GM18508 (cell line): ENCODE data around the gene NEDD9.

Source experiments
- ATAC-seq: cut with Tn5 transposase; IDR thresholded peaks from one replicate; pipeline ENCODE4 v1.9.1; 2021; ENCODE audit warnings: moderate number of reproducible peaks; ENCODE audit not compliant: insufficient read depth, unreplicated experiment

Gene NEDD9

DNA sequence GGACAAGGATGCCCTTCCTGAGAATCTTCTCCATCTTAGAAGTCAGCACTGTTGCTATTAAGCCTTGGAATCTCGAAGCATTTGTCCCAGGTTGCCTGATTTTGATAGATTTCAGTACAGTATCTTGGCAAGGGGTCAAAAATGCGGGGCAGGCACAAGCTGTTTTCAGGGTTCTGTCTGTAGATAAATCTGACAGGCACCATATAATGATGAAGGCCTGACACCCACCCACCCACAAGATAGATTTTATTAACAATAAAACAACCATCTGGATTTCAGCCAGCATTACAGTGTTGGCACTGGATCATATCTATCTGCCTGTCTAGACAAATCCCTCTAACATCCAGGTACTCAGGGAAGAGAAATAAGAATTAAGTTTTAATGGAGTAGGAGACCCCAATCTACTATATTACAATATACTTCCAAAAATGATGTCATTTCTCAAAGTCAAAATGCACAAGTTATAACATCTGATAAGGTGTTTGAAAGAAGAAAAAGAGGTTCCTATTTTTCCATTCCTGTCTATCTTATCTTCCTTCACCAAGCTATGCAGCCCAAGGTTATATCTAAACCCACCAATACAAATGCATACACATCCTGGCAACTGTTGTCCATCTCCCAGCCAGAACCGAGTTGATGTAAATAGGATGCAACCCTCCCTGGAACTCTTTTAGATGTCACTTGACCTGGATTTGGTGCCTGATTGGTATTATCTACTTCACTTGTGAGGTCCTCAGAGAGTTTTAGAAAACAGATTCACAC lies 10.7 kb downstream of the NEDD9 start:
- no peak for ATAC-seq

DNA sequence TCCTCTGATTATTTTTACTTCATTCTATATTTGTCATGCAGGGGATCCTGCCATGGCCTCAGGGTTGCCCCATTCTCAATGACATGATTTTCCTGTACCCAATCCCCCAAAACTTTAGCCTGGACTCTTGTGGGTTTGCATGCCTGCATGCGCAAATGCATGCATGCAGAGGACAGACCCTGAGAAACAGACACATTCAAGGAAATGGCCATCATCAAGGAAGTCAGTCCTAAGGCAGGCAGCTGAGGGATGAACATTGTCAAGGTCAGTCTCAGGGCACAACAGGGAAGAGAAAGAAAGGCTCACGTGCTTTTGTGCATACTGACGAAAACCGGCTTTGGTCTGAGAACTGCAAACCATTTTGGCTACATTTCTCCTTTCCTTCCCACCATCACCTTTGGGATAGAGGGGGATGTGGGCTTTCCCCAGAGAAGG lies 13.1 kb downstream of the NEDD9 start:
- ATAC-seq = no peak

DNA sequence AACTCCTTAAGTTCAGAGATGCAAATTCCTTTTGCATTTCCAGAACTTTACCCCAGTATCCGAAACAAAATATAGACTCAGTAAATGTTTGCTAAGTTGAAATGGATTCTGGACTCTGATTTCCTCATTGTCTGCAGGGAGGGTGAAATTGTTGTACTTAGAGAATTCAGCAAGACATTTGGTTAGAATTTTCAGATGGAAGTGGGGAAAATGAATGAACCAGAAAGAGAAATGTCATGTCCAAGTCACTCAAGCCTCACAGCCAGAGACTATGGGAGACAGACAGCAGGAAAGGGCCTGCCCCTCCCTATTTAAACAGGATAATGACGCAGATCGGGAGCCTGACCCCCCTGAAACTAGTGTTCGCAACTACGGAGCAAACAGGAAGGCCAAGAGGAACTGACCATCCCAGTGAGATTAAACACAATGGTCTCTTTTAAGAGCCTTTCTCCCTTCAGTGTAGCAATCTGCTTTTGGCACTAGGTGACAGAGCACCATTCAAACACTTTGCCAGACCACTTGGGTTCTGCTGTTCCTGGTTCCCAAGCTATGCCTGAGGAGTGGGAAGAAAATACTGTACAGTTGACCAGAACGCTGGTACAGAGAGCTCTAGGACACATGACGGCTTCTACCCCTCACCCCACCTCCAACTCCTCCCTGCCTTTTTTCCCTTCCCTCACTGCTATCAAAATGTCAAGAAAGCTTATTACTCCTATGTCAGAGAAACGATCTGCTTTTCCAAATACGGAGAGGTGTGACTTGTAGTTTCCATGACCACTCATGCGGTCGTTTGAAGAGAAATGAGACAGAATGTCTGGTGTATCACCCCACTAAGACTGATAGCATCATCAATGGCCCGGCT lies 13.7 kb downstream of the NEDD9 start:
- no peak for ATAC-seq

DNA sequence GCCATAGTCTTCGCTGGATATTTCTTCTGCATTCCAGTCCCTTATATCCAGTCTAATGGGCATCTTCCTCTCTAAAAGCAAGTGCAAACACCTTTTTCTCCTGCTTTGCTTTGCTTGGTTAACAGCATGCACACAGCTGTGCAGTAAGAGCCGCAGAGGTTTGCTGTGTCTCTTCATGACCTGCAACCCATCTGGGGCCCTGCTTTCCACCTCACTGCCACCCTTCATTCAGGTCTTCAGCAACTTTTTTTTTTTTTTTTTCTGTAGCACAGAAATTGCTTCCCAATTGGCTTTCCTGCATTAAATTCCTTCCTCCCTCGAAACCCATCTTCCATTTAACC lies 14.4 kb downstream of the NEDD9 start:
- ATAC-seq = no peak

DNA sequence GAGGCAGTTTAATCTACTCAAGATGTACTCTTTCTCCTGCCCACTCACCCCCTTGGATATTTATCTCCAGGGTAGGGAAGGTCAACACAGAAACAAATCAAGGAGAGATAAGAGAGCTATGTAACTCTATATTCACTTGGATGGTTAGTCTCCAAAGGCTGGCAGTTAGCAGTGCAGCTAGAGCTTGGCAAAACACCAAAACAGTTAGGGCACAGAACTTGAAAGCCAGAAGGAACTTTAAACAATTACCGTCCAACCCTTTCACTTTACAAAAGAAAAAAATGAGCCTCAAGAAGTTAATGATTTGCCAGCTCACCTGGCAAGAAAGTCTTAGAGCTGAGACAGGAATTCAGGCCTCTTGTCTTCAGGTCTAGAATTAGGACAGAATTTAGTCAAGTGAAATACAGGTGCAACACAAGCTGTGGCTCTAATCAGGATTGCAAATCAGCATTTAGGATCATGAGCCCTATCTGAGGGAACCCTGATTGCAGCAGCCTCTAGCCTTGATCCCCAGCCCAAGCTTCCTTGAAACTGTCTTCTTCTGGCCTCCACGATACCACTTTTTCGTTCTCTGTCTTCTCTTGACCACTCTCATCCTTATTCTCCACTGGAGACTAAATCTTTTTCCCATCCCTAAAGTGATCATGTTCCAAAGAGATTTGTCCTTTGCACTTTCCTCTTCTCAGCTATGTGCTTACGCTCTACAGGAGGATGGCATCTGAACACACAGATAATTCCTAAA lies 14.9 kb downstream of the NEDD9 start:
- ATAC-seq = peak; percentile 64

DNA sequence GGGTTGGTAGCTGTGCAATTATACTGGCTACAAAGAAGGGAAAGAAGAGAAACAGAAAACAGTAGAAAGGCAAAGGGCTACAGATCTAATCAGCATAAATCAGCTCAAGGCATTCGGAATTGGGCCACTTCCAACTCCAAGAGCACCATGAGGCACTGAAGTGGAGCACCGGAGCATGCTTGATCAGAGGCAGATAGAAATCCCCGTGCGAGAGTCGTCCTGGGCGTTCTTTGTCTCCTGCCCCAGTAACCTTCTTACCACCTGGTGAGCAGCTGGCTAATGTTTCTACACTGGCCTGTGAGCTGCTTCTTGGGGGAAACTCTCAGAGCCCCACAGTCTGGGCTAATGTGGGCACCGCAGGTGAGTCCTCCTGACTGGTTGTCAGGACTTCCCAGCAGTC lies 16.7 kb downstream of the NEDD9 start:
- ATAC-seq = no peak

DNA sequence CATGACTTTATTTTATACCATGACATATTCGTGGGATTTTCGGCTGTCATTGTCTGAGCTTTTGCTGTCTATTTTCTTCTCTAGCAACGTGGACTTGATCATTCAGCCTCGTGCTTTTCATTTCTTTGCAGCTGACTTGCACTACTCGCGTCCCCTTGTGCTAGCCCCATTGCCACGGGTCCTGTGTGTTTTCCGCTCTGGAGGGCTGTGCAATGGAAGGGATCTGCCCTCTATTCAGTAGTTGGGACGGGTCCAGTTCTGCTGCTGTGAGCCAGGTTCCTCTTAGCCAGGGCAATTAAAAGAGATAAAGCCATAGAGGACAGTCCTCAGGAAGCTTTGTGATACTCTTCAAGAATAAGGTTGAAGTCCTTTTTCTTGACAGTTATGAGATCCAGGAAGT lies 17.6 kb downstream of the NEDD9 start:
- ATAC-seq = no peak

DNA sequence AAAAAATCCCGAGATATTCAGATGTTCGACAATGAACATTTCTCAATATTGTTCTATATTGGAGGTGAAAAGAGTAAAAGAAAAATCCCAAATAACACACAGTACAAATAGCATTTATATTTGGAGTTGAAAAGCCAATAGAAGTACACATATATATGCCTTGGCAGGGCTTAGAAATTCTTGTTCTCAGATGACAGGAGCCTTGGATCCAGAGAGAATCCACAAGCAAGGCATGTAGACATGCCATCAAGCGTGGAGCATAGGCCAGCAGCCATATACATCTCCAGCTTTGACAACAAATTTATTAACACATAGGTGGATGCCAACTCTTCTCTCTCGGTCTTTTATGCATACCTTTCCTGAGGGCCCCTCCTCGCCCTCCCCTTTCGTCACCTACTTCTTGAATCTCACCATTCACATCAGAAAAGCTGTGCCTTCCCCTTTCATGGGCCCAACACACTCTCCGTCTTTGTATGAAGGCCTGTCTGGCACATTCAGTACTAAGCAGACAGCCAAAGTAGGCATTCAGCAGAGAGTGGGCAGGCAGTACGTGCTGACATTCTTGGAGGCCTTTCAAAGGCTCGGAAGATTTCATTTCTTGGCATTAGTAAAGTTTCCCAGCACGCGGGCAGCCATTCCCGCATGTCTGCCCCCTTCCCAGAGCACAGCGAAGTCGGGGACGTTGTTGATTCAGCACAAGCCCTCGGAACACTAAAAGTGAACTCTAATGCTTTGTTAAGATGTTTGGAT lies 18.2 kb downstream of the NEDD9 start:
- ATAC-seq = no peak

DNA sequence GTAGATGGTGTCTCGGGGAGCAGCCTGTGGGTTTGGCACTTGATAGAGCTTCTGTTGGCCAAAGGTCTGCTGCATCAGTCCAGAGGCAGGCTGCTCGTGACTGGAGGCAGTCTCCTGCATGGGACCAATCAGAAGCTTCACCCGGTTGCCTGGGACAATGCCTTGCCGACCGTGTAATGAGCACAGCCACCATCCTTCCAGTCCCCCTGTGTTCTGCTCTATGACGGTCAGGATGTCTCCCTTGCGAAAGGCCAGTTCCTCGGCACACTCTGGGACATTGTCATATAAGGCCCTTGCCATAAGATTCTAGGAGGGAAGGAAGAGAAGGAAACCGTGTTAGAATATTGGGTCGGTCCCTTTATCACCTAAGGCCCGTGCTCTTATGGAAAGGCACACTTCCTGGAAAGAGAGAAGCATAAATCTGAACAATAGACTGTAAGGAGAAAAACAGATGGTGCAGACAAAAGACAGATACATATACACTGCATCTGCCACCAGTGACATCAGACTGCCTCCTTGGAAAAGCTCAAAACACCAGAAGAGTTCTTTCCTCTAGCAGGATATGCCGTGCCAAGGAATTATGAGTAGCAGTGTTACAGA lies 18.9 kb downstream of the NEDD9 start:
- ATAC-seq = no peak

DNA sequence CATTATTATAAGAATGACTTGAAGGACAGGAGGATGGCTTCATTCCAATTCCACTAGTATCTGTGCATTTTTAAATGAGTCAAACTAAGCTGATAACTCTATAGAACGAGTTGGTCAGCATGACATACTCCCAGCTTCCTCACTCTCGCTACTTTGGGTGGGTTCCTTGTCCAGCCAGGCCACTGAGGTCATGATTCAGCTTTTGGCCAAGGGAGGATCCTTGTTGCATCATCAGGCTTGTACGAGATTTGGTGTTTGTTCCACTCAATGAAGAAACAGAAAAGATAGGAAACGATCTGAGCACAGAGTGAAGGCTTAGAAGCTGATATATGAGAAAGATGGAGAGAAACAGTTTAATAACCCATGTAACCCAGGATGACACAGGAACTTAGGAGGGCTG lies 19.8 kb downstream of the NEDD9 start:
- no peak for ATAC-seq

DNA sequence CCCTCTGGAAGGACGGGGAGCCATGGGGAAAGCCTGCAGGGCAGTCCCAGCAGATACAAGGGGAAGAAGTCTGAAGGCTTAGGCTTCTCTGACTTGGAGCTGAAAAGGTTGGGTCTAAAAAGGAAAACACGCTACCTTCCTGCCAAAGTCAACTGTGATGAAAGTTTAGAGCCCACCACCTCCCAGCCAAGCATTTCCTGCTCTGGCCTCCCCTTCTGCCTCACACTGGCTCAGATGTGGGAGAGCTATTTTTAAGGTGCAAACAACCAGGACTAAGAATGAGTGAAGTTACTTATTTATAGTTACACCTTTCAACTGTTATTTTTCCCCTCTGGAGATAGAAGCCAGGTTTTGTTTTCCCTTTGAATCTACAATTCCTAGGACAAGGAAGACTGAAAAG lies 21.2 kb downstream of the NEDD9 start:
- ATAC-seq = no peak

DNA sequence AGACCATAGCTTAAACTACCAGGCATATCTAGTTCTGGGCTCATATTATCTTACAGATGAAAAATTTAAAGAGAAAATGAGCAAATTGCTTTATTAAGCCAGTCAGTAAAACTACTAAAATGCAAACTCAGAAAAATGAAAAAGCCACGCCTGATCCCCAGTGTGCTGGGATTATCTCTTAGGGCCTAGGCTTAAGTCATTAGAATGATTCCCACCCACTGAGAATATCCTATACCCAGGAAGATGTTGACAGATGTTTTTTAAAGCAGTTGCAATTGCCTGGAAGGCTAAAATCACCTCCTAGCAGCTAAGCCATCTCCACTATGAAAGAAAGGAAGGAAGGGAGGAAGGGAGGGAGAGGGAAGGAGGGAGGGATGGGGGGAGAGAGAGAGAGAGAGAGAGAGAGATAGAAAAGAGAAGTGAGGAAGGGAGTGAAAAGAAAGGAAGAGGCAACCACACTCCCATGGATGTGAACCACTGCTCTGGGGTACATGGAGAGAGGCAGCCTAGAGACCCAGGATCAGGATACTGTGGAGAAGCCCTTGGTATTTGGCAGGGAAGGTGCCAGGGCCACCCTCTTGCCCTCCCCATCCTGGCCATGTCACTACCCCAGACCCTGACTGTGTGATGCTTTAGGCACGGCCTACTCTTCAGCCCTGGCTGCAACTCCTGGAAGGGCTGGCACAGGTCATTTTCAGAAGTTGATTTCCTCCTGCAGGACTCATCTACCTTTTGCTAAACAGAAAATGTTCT lies 21.9 kb downstream of the NEDD9 start:
- no peak for ATAC-seq

DNA sequence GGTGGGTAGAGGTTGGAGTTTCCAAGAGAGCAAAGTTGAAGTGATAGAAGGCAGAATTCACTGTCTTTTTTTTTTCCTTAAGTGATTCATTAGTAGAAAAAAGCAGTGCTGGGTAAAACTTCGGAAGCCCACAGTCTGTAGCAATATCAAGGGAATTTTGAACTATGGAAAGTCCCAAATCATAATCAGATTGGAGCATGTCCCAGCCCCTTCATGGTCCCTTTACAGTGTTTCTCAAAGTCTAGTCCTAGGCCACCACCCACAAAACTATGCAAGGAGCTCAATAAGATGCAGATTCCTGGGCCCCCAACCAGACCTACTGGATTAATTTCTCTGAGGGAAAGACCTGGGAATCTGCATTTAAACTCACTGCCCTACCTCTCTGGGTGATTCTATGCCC lies 22.6 kb downstream of the NEDD9 start:
- no peak for ATAC-seq

DNA sequence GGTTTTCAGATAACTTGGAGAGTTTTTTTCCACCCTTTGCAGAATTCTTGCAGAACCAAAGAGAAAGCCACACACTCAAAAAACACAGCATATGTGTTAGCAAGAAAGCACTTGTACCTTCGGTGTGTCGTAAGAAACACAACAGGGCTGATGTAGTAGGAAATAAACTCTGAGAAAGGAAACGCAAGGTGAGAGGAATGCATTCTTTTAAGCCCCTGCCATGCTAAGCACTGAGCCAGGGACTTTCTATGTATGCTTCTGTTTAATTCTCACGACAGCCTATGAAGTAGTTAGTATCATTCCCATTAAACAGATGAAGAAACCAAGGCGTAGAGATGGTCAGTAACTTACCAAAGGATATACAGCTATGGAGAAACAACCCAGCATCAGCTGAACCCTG lies 23.1 kb downstream of the NEDD9 start:
- ATAC-seq = no peak

DNA sequence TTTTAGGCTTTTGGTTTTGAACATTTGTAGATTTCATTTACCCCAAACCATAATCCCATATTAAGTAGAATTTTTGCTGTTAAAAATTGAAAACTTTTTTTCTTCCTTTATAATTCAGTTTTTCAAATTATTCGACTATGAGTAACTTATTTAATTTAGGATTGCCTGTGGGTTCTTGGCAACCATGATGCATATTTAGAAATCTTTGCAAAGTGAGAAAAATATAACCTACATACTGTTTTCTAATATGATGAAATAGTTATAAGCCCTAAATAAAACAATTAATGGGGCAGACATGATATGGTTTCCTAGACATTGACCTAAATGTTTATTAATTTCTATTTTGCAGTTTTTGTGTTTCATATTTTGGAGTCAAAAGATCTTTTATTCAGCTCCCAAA lies 23.6 kb downstream of the NEDD9 start:
- no peak for ATAC-seq

DNA sequence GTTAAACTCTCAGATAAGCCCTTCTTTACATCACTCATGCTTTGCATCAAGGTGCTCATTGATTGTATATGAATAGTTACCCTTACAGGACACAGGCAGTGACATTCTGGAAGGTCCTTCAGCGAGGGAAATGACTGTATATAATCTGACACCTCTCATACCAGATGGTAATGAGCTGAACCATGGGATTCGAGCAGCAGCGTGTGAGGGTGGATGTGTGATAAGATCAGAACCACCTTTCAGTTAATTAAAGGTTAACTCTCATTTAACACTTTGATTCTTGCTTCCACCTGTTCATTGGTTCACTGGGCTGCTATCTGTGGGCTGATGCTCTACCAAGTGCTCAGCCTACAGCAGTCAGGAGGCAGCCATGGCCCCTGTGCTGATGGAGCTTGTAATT lies 24.2 kb downstream of the NEDD9 start:
- ATAC-seq = no peak

DNA sequence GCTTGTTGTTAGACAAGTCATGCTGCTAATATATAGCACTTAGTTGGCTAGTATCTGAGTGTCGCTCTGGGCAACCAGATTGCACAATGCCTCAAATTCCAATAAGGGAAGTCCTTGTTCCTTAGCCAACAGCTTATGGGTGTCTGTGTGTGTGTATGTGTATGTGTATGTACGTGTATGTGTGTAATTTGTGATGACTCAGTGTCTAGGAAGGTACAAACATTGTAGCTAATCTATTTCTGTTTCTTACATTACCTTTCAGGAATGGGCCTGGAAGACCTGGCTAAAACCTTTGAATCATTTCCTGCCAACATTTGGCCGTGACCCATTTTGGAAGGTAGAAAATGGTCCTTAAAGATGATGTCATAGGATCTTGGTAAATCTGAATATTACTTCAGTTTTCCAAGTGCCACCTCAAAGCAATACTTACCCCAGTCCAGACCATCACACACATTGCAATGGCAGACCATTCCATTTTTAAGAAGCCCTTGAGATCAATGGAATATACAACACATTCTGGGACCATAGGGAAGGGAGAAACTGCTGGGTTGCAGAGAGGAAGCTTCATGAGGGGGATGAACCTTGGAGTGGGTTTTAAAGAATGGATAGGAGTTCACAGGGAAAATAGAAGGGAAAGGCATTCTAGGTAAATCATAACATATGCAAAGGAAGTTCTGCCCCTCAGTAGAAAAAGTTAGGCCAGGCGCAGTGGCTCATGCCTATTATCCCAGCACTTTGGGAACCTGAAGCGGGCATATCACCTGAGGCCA lies 25.1 kb downstream of the NEDD9 start:
- no peak for ATAC-seq

DNA sequence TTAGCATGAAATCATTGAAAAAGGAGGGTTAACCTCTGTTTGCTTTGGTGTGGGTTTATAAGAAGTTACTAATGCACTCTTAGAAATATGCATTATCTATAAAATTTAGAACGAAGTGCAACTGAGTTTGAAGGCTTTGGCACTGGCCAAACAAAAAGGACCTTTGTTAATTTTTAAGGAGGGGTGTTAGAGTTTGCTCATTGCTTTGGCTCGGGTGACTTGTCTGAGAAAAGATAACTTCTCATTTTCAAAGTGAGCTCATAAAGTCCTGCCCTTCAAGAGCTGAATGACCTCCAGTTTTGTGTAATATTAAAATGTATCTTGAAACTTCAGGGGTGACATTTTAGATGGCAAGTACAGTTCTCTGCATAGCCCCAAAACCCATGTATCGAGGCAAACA lies 25.9 kb downstream of the NEDD9 start:
- ATAC-seq = no peak
